ENCODE data around the gene IGF2BP2. TPM values are rescaled to one million over a fixed set of nuclear protein-coding genes. Genes with fewer than 3 reads are reported as not detected.
"Not testable (repeated sequence)": the region's sequence is repeated elsewhere in the genome, so short reads cannot be mapped to it uniquely, and the experiment has no call there.

Gene IGF2BP2
- total RNA-seq, 1 donor: 8.4 TPM

GRCh38 chr3:185685231-185686035 lies 139.4 kb downstream of the IGF2BP2 start:
- Histone ChIP-seq H3K4me1 (ENCODE audit: insufficient read depth, low read length) (peaks cover 17% of the 10 kb centered on the region), H3K9me3 (ENCODE audit: low read depth, low read length) (no peaks in the 10 kb centered on the region), H3K27me3 (ENCODE audit: insufficient read depth, low read length) (no peaks in the 10 kb centered on the region), H3K4me3 (ENCODE audit: low read length) (no peak overlapping the region)

GRCh38 chr3:185680231-185680630 lies 144.6 kb downstream of the IGF2BP2 start:
- H3K9me3 ChIP-seq (ENCODE audit: low read depth, low read length): peaks cover 10% of the 10 kb centered on the region
- H3K4me1 ChIP-seq (ENCODE audit: insufficient read depth, low read length): no peaks in the 10 kb centered on the region
- no peak overlapping the region for H3K4me3 ChIP-seq (ENCODE audit: low read length)
- H3K27me3 ChIP-seq (ENCODE audit: insufficient read depth, low read length): no peaks in the 10 kb centered on the region

- Histone ChIP-seq H3K9me3 (ENCODE audit: low read depth, low read length) (peaks cover 10% of the 10 kb centered on the region), H3K4me3 (ENCODE audit: low read length) (no peak overlapping the region), H3K27me3 (ENCODE audit: insufficient read depth, low read length) (no peaks in the 10 kb centered on the region), H3K4me1 (ENCODE audit: insufficient read depth, low read length) (no peaks in the 10 kb centered on the region)
Measured at GRCh38 chr3:185678027-185678426, 146.8 kb downstream of the IGF2BP2 start.

GRCh38 chr3:185677146-185677829 lies 147.6 kb downstream of the IGF2BP2 start:
- no peaks in the 10 kb centered on the region for H3K4me1 ChIP-seq (ENCODE audit: insufficient read depth, low read length)
- H3K4me3 ChIP-seq (ENCODE audit: low read length): no peak overlapping the region
- H3K9me3 ChIP-seq (ENCODE audit: low read depth, low read length): peaks cover 10% of the 10 kb centered on the region
- no peaks in the 10 kb centered on the region for H3K27me3 ChIP-seq (ENCODE audit: insufficient read depth, low read length)

GRCh38 chr3:185667574-185667973 lies 157.3 kb downstream of the IGF2BP2 start:
- Histone ChIP-seq H3K9me3 (ENCODE audit: low read depth, low read length) (no peaks in the 10 kb centered on the region), H3K4me1 (ENCODE audit: insufficient read depth, low read length) (no peaks in the 10 kb centered on the region), H3K4me3 (ENCODE audit: low read length) (no peak overlapping the region), H3K27me3 (ENCODE audit: insufficient read depth, low read length) (no peaks in the 10 kb centered on the region)

- Histone ChIP-seq H3K9me3 (ENCODE audit: low read depth, low read length) (no peaks in the 10 kb centered on the region), H3K4me3 (ENCODE audit: low read length) (no peak overlapping the region), H3K4me1 (ENCODE audit: insufficient read depth, low read length) (peaks cover 6% of the 10 kb centered on the region), H3K27me3 (ENCODE audit: insufficient read depth, low read length) (no peaks in the 10 kb centered on the region)
Measured at GRCh38 chr3:185663929-185664328, 160.9 kb downstream of the IGF2BP2 start.

- Histone ChIP-seq H3K9me3 (ENCODE audit: low read depth, low read length) (no peaks in the 10 kb centered on the region), H3K27me3 (ENCODE audit: insufficient read depth, low read length) (no peaks in the 10 kb centered on the region), H3K4me1 (ENCODE audit: insufficient read depth, low read length) (peaks cover 6% of the 10 kb centered on the region), H3K4me3 (ENCODE audit: low read length) (no peak overlapping the region)
Measured at GRCh38 chr3:185661772-185662171, 163.1 kb downstream of the IGF2BP2 start.

- H3K9me3 ChIP-seq (ENCODE audit: low read depth, low read length); H3K4me3 ChIP-seq (ENCODE audit: low read length); H3K27me3 ChIP-seq (ENCODE audit: insufficient read depth, low read length); H3K4me1 ChIP-seq (ENCODE audit: insufficient read depth, low read length): not testable (repeated sequence)
Measured at GRCh38 chr3:185661296-185661695, 163.5 kb downstream of the IGF2BP2 start.

GRCh38 chr3:185659942-185660921 lies 164.6 kb downstream of the IGF2BP2 start:
- peaks cover 6% of the 10 kb centered on the region for H3K4me1 ChIP-seq (ENCODE audit: insufficient read depth, low read length)
- H3K27me3 ChIP-seq (ENCODE audit: insufficient read depth, low read length): no peaks in the 10 kb centered on the region
- no peaks in the 10 kb centered on the region for H3K9me3 ChIP-seq (ENCODE audit: low read depth, low read length)
- H3K4me3 ChIP-seq (ENCODE audit: low read length): no peak overlapping the region

- Histone ChIP-seq H3K4me1 (ENCODE audit: insufficient read depth, low read length) (peaks cover 6% of the 10 kb centered on the region), H3K27me3 (ENCODE audit: insufficient read depth, low read length) (no peaks in the 10 kb centered on the region), H3K4me3 (ENCODE audit: low read length) (no peak overlapping the region), H3K9me3 (ENCODE audit: low read depth, low read length) (no peaks in the 10 kb centered on the region)
Measured at GRCh38 chr3:185658943-185659342, 165.9 kb downstream of the IGF2BP2 start.

- peaks cover 6% of the 10 kb centered on the region for H3K4me1 ChIP-seq (ENCODE audit: insufficient read depth, low read length)
- no peaks in the 10 kb centered on the region for H3K9me3 ChIP-seq (ENCODE audit: low read depth, low read length)
- no peaks in the 10 kb centered on the region for H3K27me3 ChIP-seq (ENCODE audit: insufficient read depth, low read length)
- H3K4me3 ChIP-seq (ENCODE audit: low read length): no peak overlapping the region
Measured at GRCh38 chr3:185658504-185658912, 166.3 kb downstream of the IGF2BP2 start.

GRCh38 chr3:185657691-185658503 lies 166.9 kb downstream of the IGF2BP2 start:
- Histone ChIP-seq H3K4me3 (ENCODE audit: low read length) (no peak overlapping the region), H3K4me1 (ENCODE audit: insufficient read depth, low read length) (peaks cover 6% of the 10 kb centered on the region), H3K9me3 (ENCODE audit: low read depth, low read length) (no peaks in the 10 kb centered on the region), H3K27me3 (ENCODE audit: insufficient read depth, low read length) (no peaks in the 10 kb centered on the region)

- no peak overlapping the region for H3K4me3 ChIP-seq (ENCODE audit: low read length)
Measured at GRCh38 chr3:185657211-185657610, 167.6 kb downstream of the IGF2BP2 start.

GRCh38 chr3:185656321-185656840 lies 168.5 kb downstream of the IGF2BP2 start:
- no peaks in the 10 kb centered on the region for H3K9me3 ChIP-seq (ENCODE audit: low read depth, low read length)
- H3K4me1 ChIP-seq (ENCODE audit: insufficient read depth, low read length): peaks cover 6% of the 10 kb centered on the region
- H3K4me3 ChIP-seq (ENCODE audit: low read length): no peak overlapping the region
- no peaks in the 10 kb centered on the region for H3K27me3 ChIP-seq (ENCODE audit: insufficient read depth, low read length)

More at GRCh38 chr3:185657211-185657610, 167.6 kb downstream of the IGF2BP2 start:
- Histone ChIP-seq H3K27me3 (ENCODE audit: insufficient read depth, low read length) (no peaks in the 10 kb centered on the region), H3K9me3 (ENCODE audit: low read depth, low read length) (no peaks in the 10 kb centered on the region), H3K4me1 (ENCODE audit: insufficient read depth, low read length) (peaks cover 6% of the 10 kb centered on the region)

Data from mononuclear cell (primary cell).